ENCODE measurements around the gene ARMC7. TPM values are rescaled to one million over a fixed set of nuclear protein-coding genes. Genes with fewer than 3 reads are reported as not detected.
A peak's percentile ranks its signal among the peaks of the same experiment; 100 is the strongest.

The ARMC7 gene
- total and polyA plus RNA-seq, 2 of the 13 experiments (the other 11 are each of a cell fraction or from before 2014, with no cell fraction given): 3.9 to 4.2 TPM

- TF ChIP-seq SRY (CRISPR knock-in tag; IDR thresholded peaks at IDR 0.05) (0 out of 2 replicates have a peak, but pooled peaks have one; percentile 28), ZNF788 (CRISPR knock-in tag; IDR thresholded peaks at IDR 0.05; ENCODE audit: borderline replicate concordance) (peak; percentile 43), ZBTB10 (CRISPR knock-in tag; IDR thresholded peaks at IDR 0.05; ENCODE audit: borderline replicate concordance) (no peak), ZNF784 (CRISPR knock-in tag; IDR thresholded peaks at IDR 0.05; ENCODE audit: borderline replicate concordance) (0 out of 2 replicates have a peak, but pooled peaks have one; percentile 20), HDAC2 (CRISPR knock-in tag; IDR thresholded peaks at IDR 0.05) (peak; percentile 29; the same call in 1 of the 2 replicates), ZNF687 (CRISPR knock-in tag; IDR thresholded peaks at IDR 0.05) (peak; percentile 64; the same call in 1 of the 2 replicates), HNF1B (CRISPR knock-in tag; IDR thresholded peaks at IDR 0.05) (peak; percentile 75), ZBTB20 (CRISPR knock-in tag; IDR thresholded peaks at IDR 0.05; ENCODE audit: borderline replicate concordance, low read depth) (no peak), ZNF18 (CRISPR knock-in tag; IDR thresholded peaks at IDR 0.05; ENCODE audit: insufficient replicate concordance) (peak; percentile 66), SOX13 (IDR thresholded peaks at IDR 0.05) (0 out of 2 replicates have a peak, but pooled peaks have one; percentile 11), SOX13 (CRISPR knock-in tag; conservative IDR thresholded peaks at IDR 0.05 in 1 of 2, IDR thresholded peaks at IDR 0.05 in 1 of 2) (peak in 1 of 2 experiments; percentile 29; a peak in 1 of 4 replicates), ZSCAN25 (CRISPR knock-in tag; IDR thresholded peaks at IDR 0.05) (peak; percentile 41; the same call in 1 of the 2 replicates), ZNF205 (CRISPR knock-in tag; IDR thresholded peaks at IDR 0.05) (0 out of 2 replicates have a peak, but pooled peaks have one; percentile 5)
These were observed 21.0 kb upstream of the ARMC7 start (continued) for GRCh38 chr17:75088465-75089417.
